HCT116 (cell line): ENCODE data around the gene PF4V1.

ENCODE experiments used
- CBX3 ChIP-seq: IDR thresholded peaks from 2 replicates; pipeline ENCODE4 v1.6.1; 2012; ENCODE audit warnings: low read depth
- EZH2 ChIP-seq: fragments of 200-600 bp; sonication (generic); IDR thresholded peaks from 2 replicates; pipeline ENCODE4 v1.6.1; 2017; ENCODE audit warnings: antibody characterized with exemption, mixed run types
- POLR2A ChIP-seq: IDR thresholded peaks from 2 replicates; pipeline ENCODE4 v1.7.0; 2011; ENCODE audit warnings: borderline replicate concordance; ENCODE audit not compliant: insufficient read depth, insufficient read length; ENCODE audit errors: extremely low read depth
- POLR2AphosphoS5 ChIP-seq: IDR thresholded peaks from 2 replicates; pipeline ENCODE4 v1.6.1; 2011; ENCODE audit warnings: mild to moderate bottlenecking, low read depth, low read length, moderate library complexity
- ZNF274 ChIP-seq: fragments of 200-500 bp; sonication (Bioruptor generic); IDR thresholded peaks from 2 replicates; pipeline ENCODE4 v1.6.1; 2014; ENCODE audit warnings: mild to moderate bottlenecking, low read depth, low read length, inconsistent platforms
- TF ChIP-seq, protein P1 (sequence below), 3 experiments: fragments of 200-600 bp in 1 of 3; sonication (generic) in 1 of 3; IDR thresholded peaks in 2 of 3; conservative IDR thresholded peaks in 1 of 3; 2 replicates each; pipeline ENCODE4 v1.5.1; 2012 to 2017; ENCODE audit warnings: low read depth in 2 of 3, low read length in 2 of 3, antibody characterized with exemption in 1 of 3, borderline replicate concordance in 1 of 3, control low read depth in 1 of 3, mild to moderate bottlenecking in 1 of 3, mixed read lengths in 1 of 3, mixed run types in 1 of 3, moderate library complexity in 1 of 3; ENCODE audit not compliant: insufficient read depth in 1 of 3
- TF ChIP-seq, protein P2 (sequence below): IDR thresholded peaks from 2 replicates; pipeline ENCODE4 v1.6.1; 2012; ENCODE audit warnings: low read depth

DNA sequence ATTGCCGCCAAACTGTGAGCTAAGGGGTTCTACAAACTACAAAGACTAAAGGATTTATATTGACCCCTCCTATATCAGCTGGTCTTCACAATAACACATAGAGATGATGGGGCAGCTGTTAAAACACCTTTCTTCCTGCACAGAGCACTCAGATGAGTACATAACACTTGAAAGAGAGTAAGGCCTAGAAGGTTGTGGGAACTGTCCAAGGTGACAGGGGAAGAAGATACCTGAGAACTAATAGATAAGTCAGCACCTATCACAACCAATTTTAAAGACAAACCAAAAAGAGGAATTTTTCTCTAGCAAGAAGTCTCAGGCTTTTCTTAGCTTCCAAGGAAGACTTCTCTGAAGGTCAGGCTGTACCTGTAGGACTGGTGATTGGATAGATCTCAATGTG, 35.8 kb upstream of the PF4V1 start:
- TF ChIP-seq POLR2A (no peak), EZH2 (no peak), ZNF274 (no peak), POLR2AphosphoS5 (no peak), CBX3 (no peak)
- TF ChIP-seq, protein P1, sequence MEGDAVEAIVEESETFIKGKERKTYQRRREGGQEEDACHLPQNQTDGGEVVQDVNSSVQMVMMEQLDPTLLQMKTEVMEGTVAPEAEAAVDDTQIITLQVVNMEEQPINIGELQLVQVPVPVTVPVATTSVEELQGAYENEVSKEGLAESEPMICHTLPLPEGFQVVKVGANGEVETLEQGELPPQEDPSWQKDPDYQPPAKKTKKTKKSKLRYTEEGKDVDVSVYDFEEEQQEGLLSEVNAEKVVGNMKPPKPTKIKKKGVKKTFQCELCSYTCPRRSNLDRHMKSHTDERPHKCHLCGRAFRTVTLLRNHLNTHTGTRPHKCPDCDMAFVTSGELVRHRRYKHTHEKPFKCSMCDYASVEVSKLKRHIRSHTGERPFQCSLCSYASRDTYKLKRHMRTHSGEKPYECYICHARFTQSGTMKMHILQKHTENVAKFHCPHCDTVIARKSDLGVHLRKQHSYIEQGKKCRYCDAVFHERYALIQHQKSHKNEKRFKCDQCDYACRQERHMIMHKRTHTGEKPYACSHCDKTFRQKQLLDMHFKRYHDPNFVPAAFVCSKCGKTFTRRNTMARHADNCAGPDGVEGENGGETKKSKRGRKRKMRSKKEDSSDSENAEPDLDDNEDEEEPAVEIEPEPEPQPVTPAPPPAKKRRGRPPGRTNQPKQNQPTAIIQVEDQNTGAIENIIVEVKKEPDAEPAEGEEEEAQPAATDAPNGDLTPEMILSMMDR (IDR thresholded peaks at IDR 0.05 in 2 of 3, conservative IDR thresholded peaks at IDR 0.05 in 1 of 3; ENCODE audit: borderline replicate concordance in 1 of 3, insufficient read depth in 1 of 3, low read depth in 2 of 3, low read length in 2 of 3) = no peak
- TF ChIP-seq, protein P2, sequence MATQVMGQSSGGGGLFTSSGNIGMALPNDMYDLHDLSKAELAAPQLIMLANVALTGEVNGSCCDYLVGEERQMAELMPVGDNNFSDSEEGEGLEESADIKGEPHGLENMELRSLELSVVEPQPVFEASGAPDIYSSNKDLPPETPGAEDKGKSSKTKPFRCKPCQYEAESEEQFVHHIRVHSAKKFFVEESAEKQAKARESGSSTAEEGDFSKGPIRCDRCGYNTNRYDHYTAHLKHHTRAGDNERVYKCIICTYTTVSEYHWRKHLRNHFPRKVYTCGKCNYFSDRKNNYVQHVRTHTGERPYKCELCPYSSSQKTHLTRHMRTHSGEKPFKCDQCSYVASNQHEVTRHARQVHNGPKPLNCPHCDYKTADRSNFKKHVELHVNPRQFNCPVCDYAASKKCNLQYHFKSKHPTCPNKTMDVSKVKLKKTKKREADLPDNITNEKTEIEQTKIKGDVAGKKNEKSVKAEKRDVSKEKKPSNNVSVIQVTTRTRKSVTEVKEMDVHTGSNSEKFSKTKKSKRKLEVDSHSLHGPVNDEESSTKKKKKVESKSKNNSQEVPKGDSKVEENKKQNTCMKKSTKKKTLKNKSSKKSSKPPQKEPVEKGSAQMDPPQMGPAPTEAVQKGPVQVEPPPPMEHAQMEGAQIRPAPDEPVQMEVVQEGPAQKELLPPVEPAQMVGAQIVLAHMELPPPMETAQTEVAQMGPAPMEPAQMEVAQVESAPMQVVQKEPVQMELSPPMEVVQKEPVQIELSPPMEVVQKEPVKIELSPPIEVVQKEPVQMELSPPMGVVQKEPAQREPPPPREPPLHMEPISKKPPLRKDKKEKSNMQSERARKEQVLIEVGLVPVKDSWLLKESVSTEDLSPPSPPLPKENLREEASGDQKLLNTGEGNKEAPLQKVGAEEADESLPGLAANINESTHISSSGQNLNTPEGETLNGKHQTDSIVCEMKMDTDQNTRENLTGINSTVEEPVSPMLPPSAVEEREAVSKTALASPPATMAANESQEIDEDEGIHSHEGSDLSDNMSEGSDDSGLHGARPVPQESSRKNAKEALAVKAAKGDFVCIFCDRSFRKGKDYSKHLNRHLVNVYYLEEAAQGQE = peak; percentile 48
